ENCODE data around the gene RAD51B.

DNA sequence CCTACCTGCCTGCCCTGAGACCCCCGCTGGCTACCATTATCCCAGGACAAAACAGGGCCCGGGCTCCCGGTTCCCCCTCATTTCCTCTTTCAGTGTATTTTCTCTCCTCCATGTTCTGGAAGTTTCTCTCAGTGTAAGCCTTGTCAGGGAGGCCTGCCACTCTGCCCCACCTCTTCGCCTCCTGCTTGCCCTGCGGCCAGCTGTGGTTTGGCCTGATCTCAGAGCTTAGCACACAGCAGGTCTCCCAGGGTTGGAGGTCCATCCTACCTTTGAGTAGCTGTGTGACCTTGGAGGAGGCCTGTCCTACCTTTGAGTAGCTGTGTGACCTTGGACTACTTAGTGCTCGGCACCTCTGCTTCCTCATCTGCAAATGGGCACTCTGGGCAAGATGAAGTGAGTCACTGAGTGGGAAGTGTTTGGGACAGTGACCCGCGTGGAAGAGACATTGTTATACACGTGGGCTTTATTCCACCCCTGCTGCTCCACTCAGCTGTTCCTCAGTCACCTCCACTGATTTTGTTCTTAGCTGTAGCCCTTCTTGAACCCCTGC lies 760.6 kb downstream of the RAD51B start:
- TF ChIP-seq, protein P1, sequence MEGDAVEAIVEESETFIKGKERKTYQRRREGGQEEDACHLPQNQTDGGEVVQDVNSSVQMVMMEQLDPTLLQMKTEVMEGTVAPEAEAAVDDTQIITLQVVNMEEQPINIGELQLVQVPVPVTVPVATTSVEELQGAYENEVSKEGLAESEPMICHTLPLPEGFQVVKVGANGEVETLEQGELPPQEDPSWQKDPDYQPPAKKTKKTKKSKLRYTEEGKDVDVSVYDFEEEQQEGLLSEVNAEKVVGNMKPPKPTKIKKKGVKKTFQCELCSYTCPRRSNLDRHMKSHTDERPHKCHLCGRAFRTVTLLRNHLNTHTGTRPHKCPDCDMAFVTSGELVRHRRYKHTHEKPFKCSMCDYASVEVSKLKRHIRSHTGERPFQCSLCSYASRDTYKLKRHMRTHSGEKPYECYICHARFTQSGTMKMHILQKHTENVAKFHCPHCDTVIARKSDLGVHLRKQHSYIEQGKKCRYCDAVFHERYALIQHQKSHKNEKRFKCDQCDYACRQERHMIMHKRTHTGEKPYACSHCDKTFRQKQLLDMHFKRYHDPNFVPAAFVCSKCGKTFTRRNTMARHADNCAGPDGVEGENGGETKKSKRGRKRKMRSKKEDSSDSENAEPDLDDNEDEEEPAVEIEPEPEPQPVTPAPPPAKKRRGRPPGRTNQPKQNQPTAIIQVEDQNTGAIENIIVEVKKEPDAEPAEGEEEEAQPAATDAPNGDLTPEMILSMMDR (conservative IDR thresholded peaks at IDR 0.05; ENCODE audit: low read depth, low read length), result no peak
- no peak for TF ChIP-seq EZH2phosphoT487 (IDR thresholded peaks at IDR 0.05; ENCODE audit: borderline replicate concordance, low read length)

All from PC-3 (cell line).